HEK293T (cell line): ENCODE measurements around the gene ZCCHC4.

Source experiments
- FOXM1 ChIP-seq: fragments of 450-650 bp; IDR thresholded peaks from 2 replicates; pipeline ENCODE4 v1.6.1; 2017; ENCODE audit warnings: mild to moderate bottlenecking, borderline replicate concordance
- SUZ12 ChIP-seq: fragments of 450-650 bp; IDR thresholded peaks from 2 replicates; pipeline ENCODE4 v1.6.1; 2016; ENCODE audit warnings: mild to moderate bottlenecking

DNA sequence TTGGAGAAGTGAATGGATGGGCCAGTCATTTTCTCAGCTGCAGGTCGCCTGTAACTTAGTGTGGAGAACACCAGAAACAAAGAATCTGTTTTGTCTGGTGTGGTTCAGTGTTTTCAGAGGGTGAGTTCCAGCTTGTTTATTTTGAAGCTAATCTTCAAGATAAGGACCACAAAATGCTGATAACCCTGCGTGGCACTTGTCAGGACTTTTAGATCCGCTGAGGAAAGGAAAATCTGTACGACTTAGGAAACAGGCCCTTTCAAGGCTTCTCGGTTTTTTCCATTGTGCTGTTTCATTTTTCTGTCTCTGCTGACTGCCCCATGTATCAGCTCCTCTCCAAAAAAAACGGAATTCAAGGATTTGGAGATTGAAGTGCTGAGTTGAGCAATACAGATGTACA lies 55.7 kb downstream of the ZCCHC4 start:
- TF ChIP-seq FOXM1, result no peak
- TF ChIP-seq SUZ12, result no peak
